ENCODE measurements around the gene PRKG1.
A peak's percentile ranks its signal among the peaks of the same experiment; 100 is the strongest.
"Not testable (repeated sequence)": the region's sequence is repeated elsewhere in the genome, so short reads cannot be mapped to it uniquely, and the experiment has no call there.

PRKG1 gene

DNA sequence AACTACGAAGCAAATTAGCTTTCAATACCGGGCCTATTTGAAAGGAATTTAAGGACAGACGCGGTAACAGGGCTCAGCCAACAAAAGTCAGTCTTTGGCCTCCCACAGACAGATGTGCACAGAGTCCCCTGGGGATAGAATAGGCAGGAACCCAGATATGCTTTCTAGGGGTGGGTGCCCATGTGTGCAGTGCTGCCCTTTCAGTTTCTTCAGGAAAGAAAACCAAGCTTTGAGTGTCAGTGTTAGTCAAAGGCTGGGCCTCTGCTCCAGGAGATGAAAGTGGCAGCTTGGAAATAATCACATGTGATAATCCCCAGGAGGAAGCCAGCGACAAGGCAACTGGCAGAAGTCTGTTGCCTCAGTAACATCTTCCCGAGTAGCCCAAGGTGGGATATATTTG, 668.9 kb downstream of the PRKG1 start:
- peak overlapping the region; percentile 20 for H3K27ac ChIP-seq
- no peak overlapping the region for H3K4me3 ChIP-seq (ENCODE audit: low read depth, low read length)
- peak; percentile 59 for DNase-seq

GRCh38 chr10:51744235-51745000, 670.1 kb downstream of the PRKG1 start:
- H3K27ac ChIP-seq = no peak overlapping the region
- H3K27me3 ChIP-seq (ENCODE audit: insufficient read depth, low read depth, severe bottlenecking) = no peaks in the 10 kb centered on the region
- DNase-seq = no peak
- H3K9me3 ChIP-seq (ENCODE audit: severe bottlenecking) = no peaks in the 10 kb centered on the region
- no peak for TF ChIP-seq CTCF (IDR thresholded peaks at IDR 0.05; ENCODE audit: low read depth, low read length)
- no peak overlapping the region for H3K4me3 ChIP-seq (ENCODE audit: low read depth, low read length)
- H3K36me3 ChIP-seq = no peaks in the 10 kb centered on the region

More for the DNA sequence above, 668.9 kb downstream of the PRKG1 start:
- Histone ChIP-seq H3K9me3 (ENCODE audit: severe bottlenecking) (no peaks in the 10 kb centered on the region), H3K36me3 (no peaks in the 10 kb centered on the region), H3K27me3 (ENCODE audit: insufficient read depth, low read depth, severe bottlenecking) (no peaks in the 10 kb centered on the region)
- TF ChIP-seq CTCF (IDR thresholded peaks at IDR 0.05; ENCODE audit: low read depth, low read length) = no peak

DNA sequence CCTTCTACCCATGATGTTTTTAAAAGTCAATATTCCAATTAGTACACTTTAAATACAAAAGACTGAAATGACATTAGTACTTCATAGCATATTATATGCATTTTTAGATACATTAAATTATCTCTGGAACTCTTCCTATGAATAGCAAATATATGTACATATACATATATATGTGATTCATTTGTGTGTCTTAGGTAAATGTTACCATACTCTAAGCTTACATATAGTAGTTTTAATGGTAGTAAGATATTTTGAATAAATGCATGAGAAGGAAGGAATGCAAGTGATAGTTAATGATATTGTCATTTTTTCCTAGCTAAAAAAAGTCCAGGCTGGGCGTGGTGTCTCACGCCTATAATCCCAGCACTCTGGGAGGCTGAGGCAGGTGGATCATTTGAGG, 671.1 kb downstream of the PRKG1 start:
- Histone ChIP-seq H3K36me3 (no peaks in the 10 kb centered on the region), H3K27ac (no peak overlapping the region), H3K9me3 (ENCODE audit: severe bottlenecking) (no peaks in the 10 kb centered on the region), H3K4me3 (ENCODE audit: low read depth, low read length) (no peak overlapping the region), H3K27me3 (ENCODE audit: insufficient read depth, low read depth, severe bottlenecking) (no peaks in the 10 kb centered on the region)
- TF ChIP-seq CTCF (IDR thresholded peaks at IDR 0.05; ENCODE audit: low read depth, low read length) = no peak
- DNase-seq = no peak

- no peak overlapping the region for H3K4me3 ChIP-seq (ENCODE audit: low read depth, low read length)
- no peak for DNase-seq
Observed at GRCh38 chr10:51747216-51747615, 672.9 kb downstream of the PRKG1 start.

GRCh38 chr10:51748959-51749358, 674.7 kb downstream of the PRKG1 start:
- H3K27me3 ChIP-seq (ENCODE audit: insufficient read depth, low read depth, severe bottlenecking) = no peaks in the 10 kb centered on the region
- no peaks in the 10 kb centered on the region for H3K9me3 ChIP-seq (ENCODE audit: severe bottlenecking)
- no peaks in the 10 kb centered on the region for H3K36me3 ChIP-seq
- H3K4me3 ChIP-seq (ENCODE audit: low read depth, low read length) = no peak overlapping the region
- H3K27ac ChIP-seq = no peak overlapping the region
- no peak for TF ChIP-seq CTCF (IDR thresholded peaks at IDR 0.05; ENCODE audit: low read depth, low read length)
- DNase-seq = no peak

More at GRCh38 chr10:51747216-51747615, 672.9 kb downstream of the PRKG1 start:
- Histone ChIP-seq H3K36me3 (no peaks in the 10 kb centered on the region), H3K27ac (no peak overlapping the region), H3K9me3 (ENCODE audit: severe bottlenecking) (no peaks in the 10 kb centered on the region), H3K27me3 (ENCODE audit: insufficient read depth, low read depth, severe bottlenecking) (no peaks in the 10 kb centered on the region)
- TF ChIP-seq CTCF (IDR thresholded peaks at IDR 0.05; ENCODE audit: low read depth, low read length) = no peak

DNA sequence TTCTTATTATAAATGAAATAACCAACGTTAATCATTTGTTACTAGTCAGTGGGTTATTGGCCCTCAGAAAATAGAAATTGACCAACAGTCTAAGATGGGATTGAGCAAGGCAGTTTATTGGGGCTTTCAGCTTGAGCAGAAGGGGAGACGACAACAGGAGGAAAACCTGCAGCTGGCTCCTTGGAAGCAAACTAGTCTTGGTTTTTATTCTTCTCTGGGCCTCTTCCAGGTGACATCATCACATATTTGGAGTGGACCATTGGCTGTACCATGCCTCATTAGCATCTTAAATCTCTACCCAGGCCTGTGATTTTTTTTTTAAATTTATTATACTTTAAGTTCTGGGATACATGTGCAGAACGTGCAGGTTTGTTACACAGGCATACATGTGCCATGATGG, 684.1 kb downstream of the PRKG1 start:
- DNase-seq = no peak
- no peak for TF ChIP-seq CTCF (IDR thresholded peaks at IDR 0.05; ENCODE audit: low read depth, low read length)

GRCh38 chr10:51758838-51759237, 684.6 kb downstream of the PRKG1 start:
- not testable (repeated sequence) for H3K9me3 ChIP-seq (ENCODE audit: severe bottlenecking); H3K36me3 ChIP-seq; H3K4me3 ChIP-seq (ENCODE audit: low read depth, low read length); H3K27ac ChIP-seq; H3K27me3 ChIP-seq (ENCODE audit: insufficient read depth, low read depth, severe bottlenecking); DNase-seq

More for the DNA sequence above, 684.1 kb downstream of the PRKG1 start:
- Histone ChIP-seq H3K4me3 (ENCODE audit: low read depth, low read length) (no peak overlapping the region), H3K9me3 (ENCODE audit: severe bottlenecking) (no peaks in the 10 kb centered on the region), H3K27me3 (ENCODE audit: insufficient read depth, low read depth, severe bottlenecking) (no peaks in the 10 kb centered on the region), H3K27ac (no peak overlapping the region), H3K36me3 (no peaks in the 10 kb centered on the region)

Data from WERI-Rb-1 (cell line).